ENCODE data around the gene NME7.
A peak's percentile ranks its signal among the peaks of the same experiment; 100 is the strongest.

- TF ChIP-seq CTCF (IDR thresholded peaks at IDR 0.05), result peak; percentile 33
- no peak for TF ChIP-seq EZH2phosphoT487 (IDR thresholded peaks at IDR 0.05)
Observed at GRCh38 chr1:169133801-169134502, 233.6 kb downstream of the NME7 start.
